MM.1S (cell line): Measurements from ENCODE around the gene NMNAT3.

ENCODE experiments used
- DNase-seq: peaks from one replicate; pipeline ENCODE4 v3.0.0-alpha.2; 2015
- H2AFZ ChIP-seq: fragments of 300-600 bp; sonication (generic); 2 replicates; pipeline ENCODE4 v1.6.0; 2016; ENCODE audit warnings: antibody characterized with exemption, low read length
- H3F3A ChIP-seq: fragments of 300-600 bp; sonication (generic); 2 replicates; pipeline ENCODE4 v1.6.1; 2016; ENCODE audit warnings: mild to moderate bottlenecking, antibody characterized with exemption, low read length, moderate library complexity, mixed read lengths; ENCODE audit not compliant: insufficient read depth
- H3K27ac ChIP-seq: fragments of 300-600 bp; sonication (generic); 2 replicates; pipeline ENCODE4 v1.5.1; 2016; ENCODE audit warnings: mild to moderate bottlenecking, low read length
- H3K27me3 ChIP-seq: fragments of 300-600 bp; sonication (generic); replicated peaks from 2 replicates; pipeline ENCODE4 v1.6.0; 2016; ENCODE audit warnings: low read length; ENCODE audit not compliant: insufficient read depth
- H3K36me3 ChIP-seq: fragments of 300-600 bp; sonication (generic); replicated peaks from 2 replicates; pipeline ENCODE4 v1.6.1; 2016; ENCODE audit warnings: mild to moderate bottlenecking, low read length, mixed read lengths; ENCODE audit not compliant: insufficient read depth
- H3K4me1 ChIP-seq: fragments of 300-600 bp; sonication (generic); 2 replicates; pipeline ENCODE4 v1.6.1; 2016; ENCODE audit warnings: low read length, mixed read lengths
- H3K4me2 ChIP-seq: fragments of 300-600 bp; sonication (generic); 2 replicates; pipeline ENCODE4 v1.6.0; 2016; ENCODE audit warnings: low read depth, low read length
- H3K4me3 ChIP-seq: fragments of 300-600 bp; sonication (generic); 2 replicates; pipeline ENCODE4 v1.5.1; 2016; ENCODE audit warnings: low read length, mixed read lengths
- H3K79me2 ChIP-seq: fragments of 300-600 bp; sonication (generic); 2 replicates; pipeline ENCODE4 v1.6.1; 2016; ENCODE audit warnings: mixed run types, low read length, mixed read lengths
- H3K9ac ChIP-seq: fragments of 300-600 bp; sonication (generic); 2 replicates; pipeline ENCODE4 v1.6.1; 2016; ENCODE audit warnings: low read length, mixed read lengths
- H3K9me2 ChIP-seq: fragments of 300-600 bp; sonication (generic); replicated peaks from 2 replicates; pipeline ENCODE4 v1.6.1; 2016; ENCODE audit warnings: mild to moderate bottlenecking, low read length, mixed read lengths; ENCODE audit not compliant: insufficient read depth
- H3K9me3 ChIP-seq: fragments of 300-600 bp; sonication (generic); replicated peaks from 2 replicates; pipeline ENCODE4 v1.6.1; 2016; ENCODE audit warnings: mild to moderate bottlenecking, low read length, mixed read lengths; ENCODE audit not compliant: insufficient read depth
- H4K20me1 ChIP-seq: fragments of 300-600 bp; sonication (generic); 2 replicates; pipeline ENCODE4 v1.6.1; 2016; ENCODE audit warnings: mild to moderate bottlenecking, low read length, moderate library complexity, mixed read lengths; ENCODE audit not compliant: insufficient read depth
- EZH2 ChIP-seq: fragments of 300-600 bp; sonication (generic); optimal IDR thresholded peaks from 2 replicates; pipeline ENCODE3; 2017; ENCODE audit warnings: low read depth, mild to moderate bottlenecking, antibody characterized with exemption, low read length, mixed read lengths
- EZH2phosphoT487 ChIP-seq: fragments of 300-600 bp; sonication (generic); IDR thresholded peaks from 2 replicates; pipeline ENCODE4 v1.6.1; 2018; ENCODE audit warnings: antibody characterized with exemption, low read length
- TF ChIP-seq, protein P1 (sequence below): fragments of 300-600 bp; sonication (generic); IDR thresholded peaks from 2 replicates; pipeline ENCODE4 v1.5.1; 2016; ENCODE audit warnings: antibody characterized with exemption, low read length, mixed read lengths

The NMNAT3 gene

DNA sequence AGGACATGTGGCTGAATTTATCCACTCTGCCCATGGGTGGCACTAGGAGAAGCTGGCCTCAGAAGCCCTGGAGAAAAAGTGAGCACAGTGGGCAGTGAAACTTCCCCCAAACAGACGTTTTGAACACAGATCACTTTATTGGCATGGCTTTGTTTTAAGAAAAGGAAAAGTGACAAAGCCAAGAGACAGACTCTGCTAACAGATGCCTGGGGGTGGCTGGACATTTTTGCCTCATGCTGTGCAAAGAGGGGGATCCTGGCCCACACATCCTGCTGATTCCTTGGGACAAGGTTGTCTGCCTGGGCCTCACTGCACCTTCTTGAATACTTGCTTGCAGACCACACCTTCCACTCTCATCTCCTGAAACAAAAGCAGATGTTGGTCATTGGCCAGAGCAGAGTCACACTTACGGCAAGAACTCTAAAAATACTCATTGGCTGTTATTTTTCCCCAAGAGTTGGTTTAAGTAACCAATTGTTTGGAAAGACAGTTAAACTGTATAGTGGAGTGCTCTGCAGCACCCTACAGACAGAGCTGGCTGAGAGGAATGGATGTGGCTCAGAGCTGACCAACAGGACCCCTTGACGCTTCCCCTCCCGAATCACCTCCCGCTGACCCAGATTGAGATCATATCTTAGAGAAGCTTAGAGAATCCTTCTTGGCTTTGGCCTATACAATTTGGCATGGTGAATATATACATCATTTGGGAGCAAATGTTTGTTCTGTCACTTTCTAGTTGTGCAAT lies 160.3 kb downstream of the NMNAT3 start:
- H3K4me2 ChIP-seq = no peak overlapping the region
- H3K79me2 ChIP-seq = no peaks in the 10 kb centered on the region
- no peak overlapping the region for H3K9ac ChIP-seq
- H2AFZ ChIP-seq = no peak overlapping the region
- no peak overlapping the region for H3K4me3 ChIP-seq
- no peaks in the 10 kb centered on the region for H3K9me3 ChIP-seq
- no peaks in the 10 kb centered on the region for H3K27me3 ChIP-seq
- no peak overlapping the region for H3K27ac ChIP-seq
- no peaks in the 10 kb centered on the region for H3K4me1 ChIP-seq
- H3K36me3 ChIP-seq = no peaks in the 10 kb centered on the region
- TF ChIP-seq, protein P1, sequence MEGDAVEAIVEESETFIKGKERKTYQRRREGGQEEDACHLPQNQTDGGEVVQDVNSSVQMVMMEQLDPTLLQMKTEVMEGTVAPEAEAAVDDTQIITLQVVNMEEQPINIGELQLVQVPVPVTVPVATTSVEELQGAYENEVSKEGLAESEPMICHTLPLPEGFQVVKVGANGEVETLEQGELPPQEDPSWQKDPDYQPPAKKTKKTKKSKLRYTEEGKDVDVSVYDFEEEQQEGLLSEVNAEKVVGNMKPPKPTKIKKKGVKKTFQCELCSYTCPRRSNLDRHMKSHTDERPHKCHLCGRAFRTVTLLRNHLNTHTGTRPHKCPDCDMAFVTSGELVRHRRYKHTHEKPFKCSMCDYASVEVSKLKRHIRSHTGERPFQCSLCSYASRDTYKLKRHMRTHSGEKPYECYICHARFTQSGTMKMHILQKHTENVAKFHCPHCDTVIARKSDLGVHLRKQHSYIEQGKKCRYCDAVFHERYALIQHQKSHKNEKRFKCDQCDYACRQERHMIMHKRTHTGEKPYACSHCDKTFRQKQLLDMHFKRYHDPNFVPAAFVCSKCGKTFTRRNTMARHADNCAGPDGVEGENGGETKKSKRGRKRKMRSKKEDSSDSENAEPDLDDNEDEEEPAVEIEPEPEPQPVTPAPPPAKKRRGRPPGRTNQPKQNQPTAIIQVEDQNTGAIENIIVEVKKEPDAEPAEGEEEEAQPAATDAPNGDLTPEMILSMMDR = no peak
- no peak for TF ChIP-seq EZH2
- no peak for TF ChIP-seq EZH2phosphoT487
- no peaks in the 10 kb centered on the region for H3K9me2 ChIP-seq
- no peaks in the 10 kb centered on the region for H3F3A ChIP-seq
- no peaks in the 10 kb centered on the region for H4K20me1 ChIP-seq
- DNase-seq = no peak

DNA sequence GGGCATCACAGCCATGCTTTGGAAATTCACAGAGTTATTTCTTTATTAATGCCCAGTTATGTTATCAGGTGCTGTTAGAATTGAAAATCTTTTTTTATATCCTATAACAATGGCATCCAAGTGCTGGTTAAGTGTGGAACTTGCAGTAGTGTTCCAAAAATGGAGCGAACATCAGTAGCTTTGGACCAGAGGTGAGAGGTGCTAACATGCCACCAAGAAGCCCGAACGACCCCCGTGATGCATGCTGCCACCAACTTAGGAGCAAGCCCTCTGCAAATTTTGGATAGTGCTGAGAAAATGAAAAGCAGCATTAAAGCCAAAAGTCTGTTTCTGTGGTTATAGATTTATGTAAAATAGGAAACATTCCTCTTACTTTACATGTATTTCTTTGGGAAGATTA lies 163.0 kb downstream of the NMNAT3 start:
- no peak for TF ChIP-seq EZH2
- no peaks in the 10 kb centered on the region for H3K36me3 ChIP-seq
- H3K4me1 ChIP-seq = no peaks in the 10 kb centered on the region
- no peaks in the 10 kb centered on the region for H3F3A ChIP-seq
- DNase-seq = no peak
- no peaks in the 10 kb centered on the region for H3K79me2 ChIP-seq
- H3K27ac ChIP-seq = no peak overlapping the region
- no peaks in the 10 kb centered on the region for H3K9me2 ChIP-seq
- no peak overlapping the region for H3K4me2 ChIP-seq
- no peak overlapping the region for H3K9ac ChIP-seq
- no peaks in the 10 kb centered on the region for H4K20me1 ChIP-seq
- H2AFZ ChIP-seq = no peak overlapping the region
- H3K4me3 ChIP-seq = no peak overlapping the region
- H3K27me3 ChIP-seq = no peaks in the 10 kb centered on the region
- no peaks in the 10 kb centered on the region for H3K9me3 ChIP-seq
